GM23248 (cell line): ENCODE measurements around the gene ZNF408. TPM values are rescaled to one million over a fixed set of nuclear protein-coding genes. Genes with fewer than 3 reads are reported as not detected.
A peak's percentile ranks its signal among the peaks of the same experiment; 100 is the strongest.

Experiments used
- DNase-seq: peaks from one replicate; pipeline ENCODE4 v3.0.0-alpha.2; 2015
- H2AFZ ChIP-seq: fragments of 200-600 bp; sonication (generic); 2 replicates; pipeline ENCODE4 v1.6.1; 2016; ENCODE audit warnings: antibody characterized with exemption
- H3F3A ChIP-seq: fragments of 200-600 bp; sonication (generic); 2 replicates; pipeline ENCODE4 v1.6.1; 2016; ENCODE audit warnings: mild to moderate bottlenecking, antibody characterized with exemption, mixed run types; ENCODE audit not compliant: insufficient read depth
- H3K27ac ChIP-seq: fragments of 200-600 bp; sonication (generic); 2 replicates; pipeline ENCODE4 v1.5.1; 2016; ENCODE audit warnings: mild to moderate bottlenecking
- H3K27me3 ChIP-seq: fragments of 200-600 bp; sonication (generic); replicated peaks from 2 replicates; pipeline ENCODE4 v1.6.1; 2016; ENCODE audit warnings: mild to moderate bottlenecking; ENCODE audit not compliant: insufficient read depth
- H3K36me3 ChIP-seq: fragments of 200-600 bp; sonication (generic); 2 replicates; pipeline ENCODE4 v1.6.1; 2016; ENCODE audit warnings: low read depth, mild to moderate bottlenecking
- H3K4me1 ChIP-seq: fragments of 200-600 bp; sonication (generic); 2 replicates; pipeline ENCODE4 v1.6.1; 2016; ENCODE audit warnings: mild to moderate bottlenecking; ENCODE audit not compliant: insufficient read depth
- H3K4me2 ChIP-seq: fragments of 200-600 bp; sonication (generic); one replicate; pipeline ENCODE4 v1.6.1; 2016; ENCODE audit warnings: mild to moderate bottlenecking; ENCODE audit not compliant: unreplicated experiment
- H3K4me3 ChIP-seq: fragments of 200-600 bp; sonication (generic); 2 replicates; pipeline ENCODE4 v1.5.1; 2016; ENCODE audit warnings: mild to moderate bottlenecking
- H3K79me2 ChIP-seq: fragments of 200-600 bp; sonication (generic); 2 replicates; pipeline ENCODE4 v1.6.1; 2016; ENCODE audit warnings: mild to moderate bottlenecking; ENCODE audit not compliant: insufficient read depth
- H3K9ac ChIP-seq: fragments of 200-600 bp; sonication (generic); 2 replicates; pipeline ENCODE4 v1.6.1; 2016; ENCODE audit warnings: mild to moderate bottlenecking
- H3K9me2 ChIP-seq: fragments of 200-600 bp; sonication (generic); 2 replicates; pipeline ENCODE4 v1.6.1; 2016; ENCODE audit warnings: mixed run types, mild to moderate bottlenecking, moderate library complexity; ENCODE audit not compliant: insufficient read depth
- H3K9me3 ChIP-seq: fragments of 200-600 bp; sonication (generic); one replicate; pipeline ENCODE4 v1.6.1; 2017; ENCODE audit warnings: low read depth
- H4K20me1 ChIP-seq: fragments of 200-600 bp; sonication (generic); 2 replicates; pipeline ENCODE4 v1.6.0; 2016; ENCODE audit not compliant: insufficient read depth
- EZH2 ChIP-seq: fragments of 200-600 bp; sonication (generic); IDR thresholded peaks from 2 replicates; pipeline ENCODE4 v1.6.1; 2018; ENCODE audit warnings: antibody characterized with exemption, mild to moderate bottlenecking; ENCODE audit not compliant: insufficient read depth, poor library complexity, severe bottlenecking
- EZH2phosphoT487 ChIP-seq: fragments of 200-600 bp; sonication (generic); IDR thresholded peaks from 2 replicates; pipeline ENCODE4 v1.6.1; 2018; ENCODE audit warnings: antibody characterized with exemption, moderate library complexity, mild to moderate bottlenecking, low read depth; ENCODE audit not compliant: insufficient read depth
- WGBS, 2 experiments: methylation state at CpG; one replicate each; pipeline ENCODE4 v1.1.6; 2015 to 2017; ENCODE audit warnings: low lambda C conversion rate in 2 of 2, low coverage in 1 of 2; ENCODE audit errors: missing lambda C conversion rate in 2 of 2; 5-methylcytosine and 5-hydroxymethylcytosine counted together
- in situ Hi-C: fragments of 300-500 bp; cut with MboI; formaldehyde crosslinking; loops from 2 replicates; pipeline ENCODE4 v1.15.0; 2020
- polyA plus RNA-seq: library from polyadenylated mRNA; unstranded; fragments of >200 nt; fragmentation: Nextera tagmentation; extraction: Ambion mirVana; gene quantifications from 2 replicates; pipeline ENCODE4 v1.2.1, GENCODE V29; 2016
- total RNA-seq: library from RNA; depleted of rRNA; stranded (reverse); fragments of >200 nt; shearing (Covaris generic); gene quantifications from 2 replicates; pipeline ENCODE4 v1.2.3, GENCODE V29; 2014

Gene ZNF408
- total and polyA plus RNA-seq, 2 experiments from 2014 or later, result 9.6 to 9.9 TPM

DNA sequence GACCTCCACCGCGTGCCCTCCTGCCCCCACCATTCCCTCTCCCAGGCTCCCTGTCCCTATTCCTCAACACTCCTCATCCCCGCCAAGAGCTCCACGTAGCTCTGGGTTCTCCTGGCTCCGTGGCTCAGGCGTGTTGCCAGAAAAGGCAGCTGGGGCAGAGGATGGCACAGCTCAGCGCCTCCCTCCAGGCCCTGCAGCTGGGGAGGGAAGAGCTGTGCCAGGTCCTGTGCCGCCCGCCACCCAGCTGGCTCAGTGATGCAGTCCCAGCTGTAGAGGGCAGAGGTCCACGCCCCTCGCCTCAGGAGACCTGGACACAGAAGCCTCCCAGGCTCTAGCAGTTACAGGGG, 4.6 kb upstream of the ZNF408 start:
- H3K4me1 ChIP-seq, result peaks cover 27% of the 10 kb centered on the region
- no peak overlapping the region for H3K9ac ChIP-seq
- H3K4me3 ChIP-seq, result no peak overlapping the region
- in situ Hi-C loops, result no loop called here
- no peak overlapping the region for H3K27ac ChIP-seq
- H3F3A ChIP-seq, result peaks cover 7% of the 10 kb centered on the region; the same call in 1 of the 2 replicates
- no peak overlapping the region for H2AFZ ChIP-seq
- peaks cover 81% of the 10 kb centered on the region for H3K79me2 ChIP-seq
- peaks cover 11% of the 10 kb centered on the region; the same call in 1 of the 2 replicates for H3K36me3 ChIP-seq
- H3K4me2 ChIP-seq, result no peak overlapping the region
- WGBS, 2 experiments, result 76 to 78% methylated on average over 11 of the region's 11 CpGs
- H3K27me3 ChIP-seq, result no peaks in the 10 kb centered on the region
- DNase-seq, result no peak
- no peaks in the 10 kb centered on the region for H4K20me1 ChIP-seq
- TF ChIP-seq EZH2 (no peak), EZH2phosphoT487 (no peak)
- no peaks in the 10 kb centered on the region for H3K9me2 ChIP-seq
- no peaks in the 10 kb centered on the region for H3K9me3 ChIP-seq

DNA sequence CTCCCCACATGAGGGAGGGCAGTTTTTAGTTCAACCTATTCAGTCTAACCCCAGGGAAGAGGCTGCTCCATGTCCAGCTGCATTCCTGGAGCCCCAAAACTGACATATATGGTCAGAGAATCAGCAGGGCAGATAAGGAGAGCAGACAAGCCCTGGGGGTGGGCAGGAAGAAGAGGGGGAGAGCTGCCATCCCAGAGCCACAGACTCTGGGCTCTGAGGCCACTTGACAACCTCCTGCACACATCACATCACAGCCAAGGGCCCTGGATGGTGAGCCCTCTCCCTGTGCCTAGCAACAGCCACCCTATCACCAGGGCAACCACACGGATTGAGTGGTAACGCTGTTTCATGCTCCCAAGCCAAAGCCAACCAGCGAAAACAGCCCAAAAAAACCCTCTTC, 3.5 kb upstream of the ZNF408 start:
- H3K9ac ChIP-seq, result peak overlapping the region; percentile 50
- peaks cover 7% of the 10 kb centered on the region; the same call in 1 of the 2 replicates for H3K36me3 ChIP-seq
- no peaks in the 10 kb centered on the region for H3K27me3 ChIP-seq
- no peak overlapping the region for H3K4me2 ChIP-seq
- 59 to 72% methylated on average over 3 of the region's 3 CpGs for WGBS, 2 experiments
- H3K27ac ChIP-seq, result peak overlapping the region; percentile 38
- no peaks in the 10 kb centered on the region for H3K9me2 ChIP-seq
- H2AFZ ChIP-seq, result no peak overlapping the region
- no peaks in the 10 kb centered on the region for H3K9me3 ChIP-seq
- peak; percentile 16 for DNase-seq
- peaks cover 33% of the 10 kb centered on the region for H3K4me1 ChIP-seq
- H4K20me1 ChIP-seq, result no peaks in the 10 kb centered on the region
- peaks cover 7% of the 10 kb centered on the region; the same call in 1 of the 2 replicates for H3F3A ChIP-seq
- no peak overlapping the region for H3K4me3 ChIP-seq
- in situ Hi-C loops, result no loop called here
- H3K79me2 ChIP-seq, result peaks cover 90% of the 10 kb centered on the region
- TF ChIP-seq EZH2phosphoT487 (no peak), EZH2 (no peak)

DNA sequence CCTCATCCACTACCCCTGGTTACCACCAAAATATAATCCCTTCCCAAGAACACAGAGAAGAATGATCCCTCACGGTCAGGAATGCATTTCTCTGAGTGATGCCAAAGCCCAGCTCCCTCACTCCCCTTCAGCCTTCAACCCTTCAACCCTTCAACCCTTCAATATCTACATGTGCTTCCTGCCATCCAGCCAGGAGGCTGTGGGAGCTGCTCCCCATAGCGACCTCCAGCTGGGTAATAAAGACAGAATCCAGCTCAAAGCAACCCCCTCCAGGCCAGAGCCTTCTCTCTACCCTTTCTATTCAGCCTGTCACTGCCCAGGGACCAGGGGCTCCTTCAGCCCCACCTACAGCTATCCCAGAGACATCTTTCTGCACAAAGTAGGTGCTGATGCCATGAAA, 3.1 kb upstream of the ZNF408 start:
- Histone ChIP-seq H3K4me3 (peak overlapping the region; percentile 18; the same call in 1 of the 2 replicates), H3K4me2 (peak overlapping the region; percentile 90), H4K20me1 (no peaks in the 10 kb centered on the region), H3K4me1 (peaks cover 34% of the 10 kb centered on the region), H3K79me2 (peaks cover 91% of the 10 kb centered on the region), H3K27ac (peak overlapping the region; percentile 38), H3K36me3 (peaks cover 10% of the 10 kb centered on the region; the same call in 1 of the 2 replicates), H3K9ac (peak overlapping the region; percentile 50), H2AFZ (no peak overlapping the region), H3K9me2 (no peaks in the 10 kb centered on the region), H3F3A (peaks cover 7% of the 10 kb centered on the region; the same call in 1 of the 2 replicates), H3K27me3 (no peaks in the 10 kb centered on the region), H3K9me3 (no peaks in the 10 kb centered on the region)
- in situ Hi-C loops, result no loop called here
- 28 to 38% methylated on average over 2 of the region's 2 CpGs for WGBS, 2 experiments
- DNase-seq, result no peak
- TF ChIP-seq EZH2phosphoT487 (no peak), EZH2 (no peak)

DNA sequence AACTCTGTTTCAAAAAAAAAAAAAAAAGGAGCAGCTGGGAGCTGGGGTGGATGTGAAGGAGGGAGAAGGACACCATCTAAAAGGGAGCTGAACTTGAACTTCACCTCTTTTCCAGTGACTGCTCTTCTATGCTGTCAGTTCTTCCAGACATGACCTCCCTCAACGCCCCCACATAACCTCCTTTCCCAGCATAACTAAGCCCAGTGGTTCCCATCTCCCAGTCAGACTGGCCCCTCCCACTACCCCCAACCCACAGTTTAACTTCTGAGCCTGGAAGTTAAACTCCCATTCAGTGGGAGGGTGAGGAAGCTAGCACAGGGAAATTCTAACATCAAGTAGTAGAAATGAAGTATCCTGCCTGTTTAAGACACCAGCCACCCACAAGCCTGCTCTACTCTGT, 2.2 kb upstream of the ZNF408 start:
- no peaks in the 10 kb centered on the region for H3K9me3 ChIP-seq
- 11 to 22% methylated on average over 1 of the region's 1 CpG for WGBS, 2 experiments
- H3K27ac ChIP-seq, result peak overlapping the region; percentile 94; the same call in 1 of the 2 replicates
- peak overlapping the region; percentile 90 for H3K4me2 ChIP-seq
- H3K9ac ChIP-seq, result peak overlapping the region; percentile 92; the same call in 1 of the 2 replicates
- peaks cover 7% of the 10 kb centered on the region; the same call in 1 of the 2 replicates for H3F3A ChIP-seq
- no peaks in the 10 kb centered on the region for H4K20me1 ChIP-seq
- H3K4me1 ChIP-seq, result peaks cover 34% of the 10 kb centered on the region
- no peak for DNase-seq
- in situ Hi-C loops, result no loop called here
- peaks cover 10% of the 10 kb centered on the region; the same call in 1 of the 2 replicates for H3K36me3 ChIP-seq
- no peaks in the 10 kb centered on the region for H3K9me2 ChIP-seq
- TF ChIP-seq EZH2, result no peak
- no peak for TF ChIP-seq EZH2phosphoT487
- no peak overlapping the region for H2AFZ ChIP-seq
- H3K27me3 ChIP-seq, result no peaks in the 10 kb centered on the region
- peaks cover 93% of the 10 kb centered on the region for H3K79me2 ChIP-seq
- H3K4me3 ChIP-seq, result peak overlapping the region; percentile 88
